CD4-positive, alpha-beta T cell treated with Interleukin-21 for 1 hour (primary cell): ENCODE data around the gene SPDYA.
A peak's percentile ranks its signal among the peaks of the same experiment; 100 is the strongest.

Experiments used
- DNase-seq: peaks from one replicate; pipeline ENCODE4 v3.0.0-alpha.2; 2020

SPDYA gene

DNA sequence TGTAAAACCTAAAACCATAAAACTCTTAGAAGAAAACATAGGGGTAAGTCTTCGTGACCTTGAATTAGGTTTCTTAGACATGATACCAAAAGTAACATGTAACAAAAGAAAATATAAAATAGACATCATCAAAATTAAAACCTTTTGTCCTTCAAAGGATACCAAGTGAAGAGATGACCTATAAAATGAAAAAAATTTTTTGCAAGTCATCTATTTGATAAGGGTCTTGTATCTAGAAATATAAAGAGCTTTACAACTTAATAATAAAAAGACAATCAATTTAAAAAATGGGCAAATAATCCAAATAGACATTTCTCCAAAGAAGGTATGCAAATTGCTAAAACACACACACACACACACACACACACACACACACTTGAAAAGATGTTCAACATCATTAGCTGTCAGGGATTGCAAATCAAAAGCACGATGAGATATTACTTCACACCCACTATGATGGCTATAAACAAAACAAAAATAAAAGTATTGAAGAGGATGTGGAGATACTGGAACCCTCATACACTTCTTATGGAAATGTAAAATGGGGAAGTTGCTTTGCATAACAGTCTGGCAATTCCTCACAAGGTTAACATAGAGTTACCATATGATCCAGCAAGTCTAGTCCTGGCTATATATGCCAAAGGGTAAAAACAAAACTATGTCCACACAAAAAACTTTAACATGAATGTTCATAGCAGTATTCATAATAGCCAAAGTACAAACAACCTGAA, 23.3 kb downstream of the SPDYA start:
- no peak for DNase-seq

DNA sequence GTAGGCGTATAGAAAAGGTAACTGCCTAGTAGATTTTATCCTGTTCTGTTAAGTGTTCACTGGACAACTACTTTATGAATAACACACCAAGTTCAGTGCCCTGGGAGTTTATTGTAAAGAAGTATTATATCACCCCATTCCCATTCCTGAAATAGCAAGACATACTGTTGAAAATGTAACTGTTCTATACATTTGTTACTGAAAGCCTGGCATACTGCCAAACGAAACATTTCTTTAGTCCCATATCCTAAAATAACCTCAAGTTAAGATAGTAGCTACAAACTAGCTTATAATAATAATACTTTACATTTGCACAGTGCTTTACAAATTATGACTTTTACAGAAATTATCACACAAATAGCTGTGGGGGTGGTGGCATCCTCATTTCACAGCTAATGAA, 25.1 kb downstream of the SPDYA start:
- no peak for DNase-seq

DNA sequence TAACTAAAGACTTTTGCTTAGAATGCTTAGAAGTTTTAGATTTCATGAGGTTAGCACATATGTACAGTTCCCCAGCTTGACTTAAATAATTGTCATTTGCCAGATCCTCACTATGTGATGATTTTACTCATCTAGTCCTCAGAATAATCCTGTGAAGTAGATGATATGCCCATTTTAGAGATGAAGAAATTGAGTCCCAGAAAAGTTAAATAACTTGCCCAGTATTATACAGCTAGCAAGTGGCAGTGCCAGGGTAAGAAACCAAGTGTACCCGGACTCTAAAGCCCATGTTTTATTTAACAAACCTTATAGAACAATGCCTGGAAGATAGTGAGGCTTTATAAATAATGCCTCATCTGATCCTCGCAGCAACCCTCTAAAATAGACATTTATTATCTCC, 28.3 kb downstream of the SPDYA start:
- DNase-seq: no peak

DNA sequence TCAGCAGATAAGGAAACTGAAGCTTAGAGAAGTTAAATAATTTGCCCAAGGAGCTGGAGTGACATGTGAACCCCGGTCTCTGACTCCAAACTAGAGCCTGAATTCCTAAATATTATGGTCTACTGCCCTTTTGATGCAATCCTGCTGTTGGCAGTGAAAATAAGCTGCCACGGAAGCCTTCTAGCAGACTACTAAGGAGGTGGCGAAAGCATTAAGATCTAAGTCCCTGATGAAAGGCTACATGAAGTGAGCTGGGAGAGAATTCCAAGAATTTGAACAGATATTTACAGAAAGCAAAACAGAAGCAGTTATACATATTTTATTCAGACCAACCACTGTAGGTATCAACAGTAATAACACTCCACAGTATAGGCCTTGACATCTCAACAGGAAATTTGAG, 31.4 kb downstream of the SPDYA start:
- DNase-seq: no peak

DNA sequence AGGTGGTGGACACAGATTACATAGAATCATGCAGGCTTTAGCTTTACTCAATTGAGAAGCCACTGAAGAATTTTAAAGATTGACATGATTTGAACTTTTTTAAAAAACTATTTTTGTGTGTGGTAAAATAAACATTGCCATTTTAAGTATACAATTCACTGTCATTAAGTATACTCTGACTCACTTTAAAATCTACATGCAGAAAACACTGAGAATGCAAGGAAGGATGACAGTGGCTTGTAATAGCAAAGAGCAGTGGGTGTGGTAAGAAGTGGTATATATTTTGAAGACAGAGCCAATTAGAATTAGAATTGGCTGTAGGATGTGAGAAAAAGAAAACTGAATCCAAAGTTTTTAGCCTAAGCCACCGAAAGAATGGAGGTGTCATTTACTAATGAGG, 44.6 kb downstream of the SPDYA start:
- no peak for DNase-seq

DNA sequence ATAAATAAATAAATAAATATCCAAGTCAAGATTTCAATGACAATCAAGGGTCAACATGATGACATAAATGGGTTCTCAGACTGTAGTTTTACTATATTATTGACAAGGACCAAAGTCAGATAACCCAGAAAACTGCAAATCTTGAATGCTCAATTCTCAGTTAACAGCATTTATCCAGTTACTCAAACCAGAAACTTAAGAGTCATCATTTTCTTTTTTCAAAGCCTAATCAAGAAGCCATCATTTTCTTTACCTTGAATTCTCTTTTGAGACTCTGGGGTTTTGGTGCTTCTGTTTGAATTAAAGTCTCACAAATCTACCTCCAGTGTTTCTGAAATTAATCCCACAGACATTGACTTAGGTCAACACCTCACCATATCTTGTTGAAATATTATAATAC, 45.3 kb downstream of the SPDYA start:
- DNase-seq: no peak

DNA sequence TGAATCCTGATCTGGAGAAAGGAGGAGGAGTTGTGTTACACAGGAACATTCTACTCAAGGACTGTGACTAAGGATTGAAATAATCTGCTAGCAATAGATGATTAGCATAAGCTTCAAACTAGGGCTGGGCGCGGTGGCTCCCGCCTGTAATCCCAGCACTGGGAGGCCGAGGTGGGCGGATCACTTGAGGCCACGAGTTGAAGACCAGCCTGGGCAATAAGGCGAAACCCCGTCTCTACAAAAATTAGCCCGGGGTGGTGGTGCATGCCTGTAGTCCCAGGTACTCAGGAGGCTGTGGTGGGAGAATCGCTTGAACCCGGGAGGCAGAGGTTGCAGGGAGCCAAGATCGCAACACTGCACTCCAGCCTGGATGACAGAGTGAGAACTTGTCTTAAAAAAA, 58.0 kb downstream of the SPDYA start:
- DNase-seq: no peak

DNA sequence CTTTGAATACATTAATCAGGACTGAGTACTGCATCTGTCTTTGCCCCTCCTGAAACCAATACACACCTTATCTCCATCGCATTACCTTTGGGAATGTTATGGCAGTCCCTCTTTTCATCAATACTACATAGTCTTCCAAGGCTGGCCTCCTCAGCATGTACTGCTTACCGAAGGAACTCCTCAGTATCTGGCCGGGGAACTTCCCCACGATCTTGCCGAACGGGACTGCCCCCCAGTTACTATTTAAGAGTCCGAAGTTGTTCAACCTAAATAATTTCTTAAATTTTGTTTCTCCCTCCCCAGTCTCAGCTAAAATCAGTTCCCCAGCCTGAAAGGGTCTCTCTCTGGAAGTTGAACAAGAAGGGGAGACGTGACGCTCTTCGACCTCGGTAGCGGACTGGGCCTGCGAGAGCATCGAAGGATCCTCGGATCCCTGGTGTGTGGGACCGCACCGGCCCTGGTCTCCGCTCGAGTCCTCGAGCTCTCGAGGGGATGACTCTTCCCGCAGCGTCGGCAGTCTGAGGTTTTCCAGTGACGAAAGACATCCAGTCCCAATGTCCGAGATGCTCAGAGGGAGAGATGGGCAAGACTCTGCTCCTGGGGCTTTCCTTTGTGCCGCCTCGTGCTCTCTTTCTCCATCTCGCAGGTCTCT, 59.0 kb downstream of the SPDYA start:
- DNase-seq: peak; percentile 32

DNA sequence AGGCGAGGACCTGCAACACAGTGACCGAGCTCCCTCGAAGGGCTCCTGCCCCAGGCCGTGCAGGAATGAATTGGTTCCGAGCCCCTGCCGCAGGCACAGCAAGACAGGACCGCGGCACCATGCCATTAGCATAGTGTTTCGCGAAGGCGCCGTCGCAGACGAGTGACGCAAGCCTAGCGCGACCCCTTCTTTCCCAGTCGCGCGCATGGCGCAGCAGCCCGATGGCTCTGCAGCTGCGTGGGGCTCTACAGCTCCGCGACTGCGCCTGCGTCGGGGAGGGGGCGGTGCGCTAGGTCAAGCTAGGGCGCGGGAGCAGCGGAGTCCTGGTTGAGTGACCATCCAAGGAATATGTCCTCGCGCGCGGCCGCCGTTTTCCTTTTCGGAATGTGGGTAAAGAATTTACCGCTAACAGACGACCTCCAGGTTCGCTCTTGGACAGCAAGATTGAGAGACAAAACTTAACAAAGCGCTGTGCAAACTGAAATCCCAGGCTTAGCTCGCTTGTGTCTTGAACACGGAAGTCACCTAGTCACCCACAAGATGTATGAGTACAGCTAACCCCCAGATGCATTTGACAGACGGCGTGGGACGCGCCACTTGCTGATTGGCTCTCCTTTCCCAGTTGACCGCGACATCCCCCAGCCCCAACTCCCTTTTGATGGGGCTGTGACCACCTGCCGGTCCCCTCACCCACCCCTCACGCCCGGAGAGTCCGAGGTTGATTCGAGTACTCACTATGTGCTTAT, 59.7 kb downstream of the SPDYA start, which contains the start of gene TRMT61B:
TRMT61B (minus strand) TSS at position 164 of the 746 bp plus-strand sequence; CDS start at position 132, 32 bp downstream.
- DNase-seq: peak; percentile 95

DNA sequence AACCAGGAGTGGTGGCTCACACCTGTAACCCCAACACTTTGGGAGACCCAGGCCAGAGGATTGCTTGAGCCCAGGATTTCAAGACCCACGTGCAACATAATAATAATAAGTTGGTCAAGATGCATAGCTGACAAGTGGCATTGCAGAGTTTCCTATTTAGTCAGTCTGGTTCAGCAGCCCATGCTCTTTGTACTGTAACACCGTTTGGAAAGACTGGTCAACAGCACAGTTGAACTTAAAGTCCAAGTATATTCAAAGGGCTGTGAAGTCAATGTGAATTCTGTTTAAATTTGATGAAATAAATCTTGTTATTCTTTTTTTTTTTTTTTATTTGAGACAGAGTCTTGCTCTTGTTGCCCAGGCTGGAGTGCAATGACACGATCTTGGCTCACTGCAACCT, 61.0 kb downstream of the SPDYA start:
- no peak for DNase-seq

DNA sequence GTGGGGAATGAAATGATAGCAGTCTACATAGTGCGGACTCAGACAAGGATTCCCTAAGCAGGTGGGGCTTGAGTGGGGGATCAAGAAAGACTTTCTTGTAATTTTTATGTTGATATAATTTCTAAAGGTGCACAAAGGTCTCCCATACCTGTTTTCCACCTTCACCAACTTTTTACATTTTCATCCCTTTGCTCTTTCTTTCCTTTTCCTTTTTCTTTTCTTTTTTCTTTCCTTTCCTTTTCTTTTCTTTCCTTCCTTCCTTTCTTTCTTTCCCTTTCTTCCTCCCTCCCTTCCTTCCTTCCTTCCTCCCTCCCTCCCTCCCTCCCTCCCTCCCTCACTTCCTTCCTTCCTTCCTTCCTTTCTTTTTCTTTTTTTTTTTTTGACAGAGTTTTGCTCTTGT, 69.6 kb downstream of the SPDYA start:
- DNase-seq: no peak

DNA sequence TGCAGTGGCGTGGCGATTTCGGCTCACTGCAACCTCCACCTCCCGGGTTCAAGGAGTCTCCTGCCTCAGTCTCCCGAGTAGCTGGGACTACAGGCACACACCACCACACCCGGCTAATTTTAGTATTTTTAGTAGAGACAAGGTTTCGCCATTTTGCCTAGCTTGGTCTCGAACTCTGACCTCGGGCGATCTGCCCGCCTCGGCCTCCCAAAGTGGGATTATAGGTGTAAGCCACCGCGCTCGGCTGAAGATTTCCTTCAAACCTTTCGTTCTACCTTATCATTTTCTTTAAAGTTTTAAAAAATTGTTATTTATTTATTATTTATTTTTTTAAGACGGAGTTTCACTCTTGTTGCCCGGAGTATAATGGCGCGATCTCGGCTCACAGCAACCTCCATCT, 82.9 kb downstream of the SPDYA start:
- DNase-seq: no peak

DNA sequence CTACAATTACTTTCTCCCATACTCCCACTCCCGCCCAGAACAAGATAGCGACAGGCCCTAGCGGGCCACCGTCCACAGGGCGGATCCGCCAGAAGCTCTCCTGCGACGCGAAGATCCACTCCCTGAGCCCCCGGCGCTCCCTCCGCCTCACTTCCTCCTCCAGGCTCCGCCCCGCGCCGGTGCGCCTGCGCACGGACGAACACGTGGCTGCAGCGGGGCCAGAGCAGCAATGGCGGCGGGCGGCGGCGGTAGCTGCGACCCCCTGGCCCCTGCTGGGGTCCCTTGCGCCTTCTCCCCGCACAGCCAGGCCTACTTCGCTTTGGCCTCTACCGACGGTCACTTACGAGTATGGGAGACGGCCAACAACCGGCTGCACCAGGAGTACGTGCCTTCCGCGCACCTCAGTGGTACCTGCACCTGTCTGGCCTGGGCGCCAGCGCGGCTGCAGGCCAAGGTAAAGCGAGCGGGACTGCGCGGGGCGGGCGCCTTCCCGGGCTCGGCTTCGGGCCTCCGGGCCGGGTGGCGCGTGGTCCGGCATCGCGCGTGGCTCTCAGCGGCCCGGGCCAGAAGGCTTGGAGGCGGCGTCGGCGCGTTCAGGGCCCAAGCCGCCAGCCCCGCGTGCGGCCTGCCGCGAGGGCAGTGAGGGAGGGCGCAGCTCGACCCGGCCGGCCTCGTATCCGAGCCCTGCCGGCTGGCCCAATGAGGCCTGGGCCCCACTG, 84.0 kb downstream of the SPDYA start, which contains the start of gene WDR43:
WDR43 (plus strand) TSS at position 198 of the 719 bp plus-strand sequence; CDS start at position 230, 32 bp downstream.
- peak; percentile 98 for DNase-seq

DNA sequence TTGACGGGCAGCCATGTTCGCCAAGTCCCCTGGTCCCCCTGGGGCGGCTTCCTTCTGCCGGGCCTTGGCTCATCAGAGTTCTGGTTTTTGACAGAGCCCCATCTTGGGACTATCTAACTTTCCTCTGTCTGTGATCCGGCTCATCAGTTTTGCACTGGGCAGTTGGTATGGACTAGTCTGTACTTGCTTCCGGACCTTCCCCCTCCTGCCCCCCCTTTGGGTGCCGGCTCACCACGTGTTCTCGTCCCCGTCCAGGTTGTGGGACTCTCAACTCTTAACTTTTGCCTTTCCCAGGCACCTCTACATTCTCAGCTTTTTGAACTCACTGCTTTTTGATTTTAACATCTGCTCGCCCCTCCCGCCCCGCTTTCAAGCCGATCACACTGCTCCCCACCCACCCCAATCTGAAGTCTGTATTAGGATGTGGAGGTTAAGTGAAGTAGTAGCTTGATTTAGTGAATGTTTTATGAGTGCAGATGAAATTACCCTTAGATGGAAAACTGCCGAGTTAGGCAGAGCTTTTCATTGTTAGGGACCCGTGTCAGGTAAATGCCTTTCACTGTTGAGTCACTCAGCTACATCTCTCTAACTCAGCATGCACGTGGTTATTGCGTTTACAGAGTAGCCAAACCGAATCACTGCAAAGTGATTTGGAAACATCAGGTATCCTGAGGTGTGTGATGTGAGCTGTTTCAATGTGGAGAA, 84.7 kb downstream of the SPDYA start:
- peak; percentile 40 for DNase-seq

DNA sequence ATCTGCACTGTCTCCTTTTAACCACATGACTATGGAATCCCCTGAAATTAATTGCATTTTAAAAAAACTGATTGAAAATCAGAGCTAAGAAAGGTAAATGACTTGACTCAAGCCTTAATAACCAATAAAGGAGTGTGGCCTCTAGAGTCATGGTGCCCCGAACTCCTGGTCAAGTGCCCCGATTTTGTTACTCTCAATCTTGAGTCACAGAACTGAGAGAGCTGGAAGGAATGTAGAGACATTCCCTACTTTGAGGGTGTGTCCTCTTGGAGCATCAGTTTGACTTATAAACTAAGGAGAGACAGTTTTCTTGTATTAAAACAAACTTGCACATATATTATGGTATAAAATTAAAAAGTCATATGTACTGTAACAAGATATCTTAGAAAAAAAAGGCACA, 86.3 kb downstream of the SPDYA start:
- no peak for DNase-seq

DNA sequence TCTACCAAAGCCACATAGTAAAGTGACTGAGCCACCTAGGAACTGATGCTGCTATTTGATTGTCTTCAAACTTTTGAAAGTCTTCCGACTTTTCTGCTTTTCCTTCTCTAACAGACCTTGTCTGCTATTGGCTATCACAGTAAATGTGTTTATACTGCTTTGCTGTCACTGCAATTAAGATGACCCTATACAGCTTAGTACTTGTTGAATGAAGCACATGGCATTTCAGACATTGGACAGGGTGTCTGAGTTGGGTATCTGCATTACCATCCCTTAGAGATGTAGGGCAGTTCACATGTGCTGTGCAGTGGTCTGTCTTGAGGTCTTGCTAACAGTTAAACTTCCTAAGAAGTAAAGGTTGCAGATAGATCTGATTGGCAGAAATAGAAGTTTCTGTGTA, 87.4 kb downstream of the SPDYA start:
- DNase-seq: no peak
